ENCODE measurements around the gene CATSPER3. TPM values are rescaled to one million over a fixed set of nuclear protein-coding genes. Genes with fewer than 3 reads are reported as not detected.
"Not testable (repeated sequence)": the region's sequence is repeated elsewhere in the genome, so short reads cannot be mapped to it uniquely, and the experiment has no call there.

CATSPER3 gene
- total and polyA plus RNA-seq, 2 of the 8 experiments (the other 6 are each of a cell fraction or from before 2014, with no cell fraction given): 0.62 TPM; not detected in 1

- TF ChIP-seq RAD21 (IDR thresholded peaks at IDR 0.05 in 1 of 2, conservative IDR thresholded peaks at IDR 0.05 in 1 of 2; ENCODE audit: low read depth in 2 of 2, low read length in 2 of 2): no peak
- TF ChIP-seq HDAC6 (IDR thresholded peaks at IDR 0.05; ENCODE audit: low read depth, low read length): no peak
- no peak for TF ChIP-seq SAP30 (IDR thresholded peaks at IDR 0.05; ENCODE audit: insufficient read depth, insufficient replicate concordance, low read length)
- TF ChIP-seq TAF7 (optimal IDR thresholded peaks at IDR 0.05; ENCODE audit: borderline replicate concordance, low read depth, low read length): no peak
- TF ChIP-seq, protein P1, sequence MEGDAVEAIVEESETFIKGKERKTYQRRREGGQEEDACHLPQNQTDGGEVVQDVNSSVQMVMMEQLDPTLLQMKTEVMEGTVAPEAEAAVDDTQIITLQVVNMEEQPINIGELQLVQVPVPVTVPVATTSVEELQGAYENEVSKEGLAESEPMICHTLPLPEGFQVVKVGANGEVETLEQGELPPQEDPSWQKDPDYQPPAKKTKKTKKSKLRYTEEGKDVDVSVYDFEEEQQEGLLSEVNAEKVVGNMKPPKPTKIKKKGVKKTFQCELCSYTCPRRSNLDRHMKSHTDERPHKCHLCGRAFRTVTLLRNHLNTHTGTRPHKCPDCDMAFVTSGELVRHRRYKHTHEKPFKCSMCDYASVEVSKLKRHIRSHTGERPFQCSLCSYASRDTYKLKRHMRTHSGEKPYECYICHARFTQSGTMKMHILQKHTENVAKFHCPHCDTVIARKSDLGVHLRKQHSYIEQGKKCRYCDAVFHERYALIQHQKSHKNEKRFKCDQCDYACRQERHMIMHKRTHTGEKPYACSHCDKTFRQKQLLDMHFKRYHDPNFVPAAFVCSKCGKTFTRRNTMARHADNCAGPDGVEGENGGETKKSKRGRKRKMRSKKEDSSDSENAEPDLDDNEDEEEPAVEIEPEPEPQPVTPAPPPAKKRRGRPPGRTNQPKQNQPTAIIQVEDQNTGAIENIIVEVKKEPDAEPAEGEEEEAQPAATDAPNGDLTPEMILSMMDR (IDR thresholded peaks at IDR 0.05; ENCODE audit: control extremely low read depth in 1 of 3, insufficient read depth in 1 of 3, low read depth in 1 of 3, low read length in 3 of 3): no peak
- no peak for TF ChIP-seq RBBP5 (IDR thresholded peaks at IDR 0.05; ENCODE audit: borderline replicate concordance, low read depth, low read length)
- TF ChIP-seq, protein P2, sequence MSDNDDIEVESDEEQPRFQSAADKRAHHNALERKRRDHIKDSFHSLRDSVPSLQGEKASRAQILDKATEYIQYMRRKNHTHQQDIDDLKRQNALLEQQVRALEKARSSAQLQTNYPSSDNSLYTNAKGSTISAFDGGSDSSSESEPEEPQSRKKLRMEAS (IDR thresholded peaks at IDR 0.05): no peak
Measured at GRCh38 chr5:134989266-134989830, 21.6 kb downstream of the CATSPER3 start (continued).

GRCh38 chr5:134990183-134990582 is 22.5 kb downstream of the CATSPER3 start:
- H3K4me3 ChIP-seq (ENCODE audit: extremely low read depth in 1 of 4, insufficient read depth in 2 of 4, low read depth in 3 of 4, low read length in 4 of 4); H3K14ac ChIP-seq (ENCODE audit: insufficient read length); H3K79me2 ChIP-seq (ENCODE audit: control insufficient read depth in 1 of 2, insufficient read depth in 2 of 2, low read length in 2 of 2); H3K4ac ChIP-seq (replicated peaks; ENCODE audit: insufficient read length, low read depth, low read length); H4K91ac ChIP-seq (replicated peaks; ENCODE audit: insufficient read length, low read length); H2BK20ac ChIP-seq (ENCODE audit: low read length); H3K27me3 ChIP-seq (replicated peaks in 1 of 4; ENCODE audit: control insufficient read depth in 3 of 4, extremely low read depth in 1 of 4, insufficient read depth in 3 of 4, low read length in 3 of 4); POLR2A ChIA-PET (ENCODE audit: partially characterized antibody); H2BK5ac ChIP-seq (ENCODE audit: low read depth, low read length); H3K27ac ChIP-seq (ENCODE audit: low read depth, low read length); H3K23me2 ChIP-seq (ENCODE audit: low read depth, low read length); H3K79me1 ChIP-seq (ENCODE audit: low read depth, low read length); H4K8ac ChIP-seq (ENCODE audit: extremely low read depth, insufficient read depth, low read length); H3K4me1 ChIP-seq (replicated peaks in 1 of 4; ENCODE audit: control insufficient read depth in 3 of 4, insufficient read depth in 4 of 4, low read length in 3 of 4); H4K5ac ChIP-seq (ENCODE audit: insufficient read length, low read depth, low read length); H4K20me1 ChIP-seq (replicated peaks in 1 of 2; ENCODE audit: control insufficient read depth in 1 of 2, insufficient read depth in 2 of 2, low read length in 2 of 2); H3K23ac ChIP-seq (ENCODE audit: insufficient read length); H3K56ac ChIP-seq (replicated peaks; ENCODE audit: insufficient read length, low read depth, low read length); H3K18ac ChIP-seq (ENCODE audit: extremely low read depth, low read length); H3K36me3 ChIP-seq (ENCODE audit: control insufficient read depth in 2 of 4, insufficient read depth in 4 of 4, low read length in 3 of 4); H2BK12ac ChIP-seq (ENCODE audit: low read depth, low read length); H2AFZ ChIP-seq (ENCODE audit: low read length); DNase-seq (ENCODE audit: low read depth in 1 of 2, low spot score in 2 of 2); FAIRE-seq; H3K9ac ChIP-seq (replicated peaks in 1 of 4; ENCODE audit: extremely low read depth in 1 of 4, low read depth in 3 of 4, low read length in 3 of 4); H2BK15ac ChIP-seq (ENCODE audit: low read length); H2BK120ac ChIP-seq (replicated peaks; ENCODE audit: low read depth, low read length); H2AK5ac ChIP-seq (ENCODE audit: low read depth, low read length); H3K9me3 ChIP-seq (ENCODE audit: insufficient read depth in 2 of 2, low read depth in 1 of 2, low read length in 1 of 2): not testable (repeated sequence)
- H3K4me2 ChIP-seq (ENCODE audit: insufficient read depth in 1 of 2, low read depth in 2 of 2, low read length in 2 of 2): peak overlapping the region; percentile 25 to 35
- WGBS, 2 experiments (ENCODE audit: extremely low coverage in 1 of 2, insufficient coverage in 1 of 2, insufficient read length in 1 of 2, insufficient replicate concordance in 2 of 2, low coverage in 1 of 2, low lambda C conversion rate in 2 of 2, missing lambda C conversion rate in 1 of 2): 33% methylated on average over 5 of the region's 5 CpGs; no CpG with 5 or more reads in 1 of the 2 experiments
- CTCF ChIA-PET (ENCODE audit: partially characterized antibody): interaction anchor here (0.7 kb wide), 1 partner anchor 402 kb away, joined by 3 read pairs; no protein-coding TSS in a partner anchor
